GM23248 (cell line): ENCODE measurements around the gene C10orf71.

Experiments used
- EZH2 ChIP-seq: fragments of 200-600 bp; sonication (generic); IDR thresholded peaks from 2 replicates; pipeline ENCODE4 v1.6.1; 2018; ENCODE audit warnings: antibody characterized with exemption, mild to moderate bottlenecking; ENCODE audit not compliant: insufficient read depth, poor library complexity, severe bottlenecking
- EZH2phosphoT487 ChIP-seq: fragments of 200-600 bp; sonication (generic); IDR thresholded peaks from 2 replicates; pipeline ENCODE4 v1.6.1; 2018; ENCODE audit warnings: antibody characterized with exemption, moderate library complexity, mild to moderate bottlenecking, low read depth; ENCODE audit not compliant: insufficient read depth

GRCh38 chr10:49320191-49320590, 21.2 kb downstream of the C10orf71 start:
- TF ChIP-seq EZH2phosphoT487: no peak
- no peak for TF ChIP-seq EZH2
